NCI-H2081 (cell line): ENCODE measurements around the gene CALHM3.

Source experiments
- DNase-seq, 2 experiments: peaks; one replicate each; lab custom pipeline; 2025; lab: John Stamatoyannopoulos, UW

The CALHM3 gene

GRCh38 chr10:103474077-103474476, 5.0 kb downstream of the CALHM3 start:
- no peak for DNase-seq

GRCh38 chr10:103473261-103473671, 5.8 kb downstream of the CALHM3 start:
- no peak for DNase-seq

GRCh38 chr10:103472005-103472404, 7.0 kb downstream of the CALHM3 start:
- DNase-seq = no peak

DNA sequence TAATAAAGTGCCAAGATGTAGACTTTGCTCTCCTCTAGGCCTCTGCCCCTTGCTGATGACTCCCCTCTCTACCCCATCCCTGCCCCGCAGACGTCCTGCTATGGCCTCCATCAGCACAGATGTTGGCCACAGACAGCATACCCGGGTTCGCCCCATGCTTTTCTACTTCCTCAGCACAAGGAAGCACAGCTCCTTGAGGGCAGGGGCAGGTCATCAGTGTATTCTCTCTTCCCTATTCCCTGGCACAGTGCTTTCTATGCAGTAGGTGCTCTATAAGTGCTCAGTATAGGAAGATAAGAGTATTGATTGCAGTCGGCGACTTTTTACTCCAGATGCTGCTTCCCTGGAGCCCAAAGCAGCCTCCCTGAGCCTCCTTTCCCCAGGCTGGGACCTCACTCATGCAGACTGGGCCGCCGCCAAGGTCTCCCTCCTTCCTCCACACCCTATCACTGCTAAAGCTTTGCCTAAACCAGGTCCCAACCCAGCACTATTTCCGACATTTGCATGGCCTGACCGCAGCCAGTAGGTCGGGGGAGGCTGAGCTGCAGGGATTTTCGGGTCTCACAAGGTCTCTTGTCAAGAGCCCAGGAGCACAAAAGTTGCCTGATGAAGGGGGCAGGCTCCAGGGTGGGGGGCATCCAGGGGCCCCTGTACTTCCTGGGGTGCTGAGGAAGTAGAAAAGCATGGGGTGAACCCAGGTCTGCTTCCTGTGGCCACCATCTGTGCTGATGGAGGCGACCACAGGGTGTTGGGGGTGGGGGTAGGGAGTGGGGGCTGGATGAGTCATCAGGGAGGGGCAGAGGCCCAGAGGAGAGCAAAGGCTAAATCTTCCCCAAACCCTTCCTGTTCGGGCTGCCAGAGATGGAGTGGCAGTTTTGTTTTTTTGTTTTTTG, 8.0 kb downstream of the CALHM3 start:
- DNase-seq = no peak

DNA sequence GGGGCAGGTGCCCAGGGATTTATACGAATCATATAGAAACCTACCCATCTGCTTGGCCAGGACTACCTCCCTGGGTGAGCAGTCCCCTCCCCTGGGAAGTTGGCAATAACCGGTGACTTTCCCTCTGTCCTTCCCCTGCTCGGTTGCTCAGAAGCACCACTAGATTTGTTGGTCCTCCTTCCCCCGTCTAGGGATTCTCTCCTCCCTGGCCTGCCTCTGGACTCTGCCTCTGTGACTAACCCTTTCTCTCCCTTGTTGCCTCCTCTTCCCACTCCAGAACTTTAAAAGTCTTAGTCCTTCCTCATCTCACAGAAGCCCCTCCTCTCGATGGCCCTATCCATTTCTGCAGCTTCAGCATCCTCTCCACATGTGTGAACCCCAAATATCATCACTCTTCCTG, 9.8 kb downstream of the CALHM3 start:
- no peak for DNase-seq

DNA sequence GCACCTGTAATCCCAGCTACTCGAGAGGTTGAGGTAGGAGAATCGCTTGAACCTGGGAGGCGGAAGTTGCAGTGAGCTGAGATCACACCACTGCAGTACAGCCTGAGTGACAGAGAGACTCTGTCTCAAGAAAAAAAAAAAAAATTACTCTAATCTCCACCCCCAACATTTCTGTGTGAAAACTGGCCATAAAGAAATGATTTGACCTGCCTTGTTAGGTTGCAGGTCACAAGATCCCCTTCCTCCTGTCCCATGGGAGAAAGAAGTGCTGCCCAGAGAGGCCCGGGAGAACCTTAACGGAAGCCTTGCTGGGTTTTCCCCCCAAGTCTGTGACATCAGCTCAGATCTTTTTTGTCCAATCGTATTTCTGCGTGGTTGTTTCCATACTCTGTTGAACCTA, 11.6 kb downstream of the CALHM3 start:
- no peak for DNase-seq

DNA sequence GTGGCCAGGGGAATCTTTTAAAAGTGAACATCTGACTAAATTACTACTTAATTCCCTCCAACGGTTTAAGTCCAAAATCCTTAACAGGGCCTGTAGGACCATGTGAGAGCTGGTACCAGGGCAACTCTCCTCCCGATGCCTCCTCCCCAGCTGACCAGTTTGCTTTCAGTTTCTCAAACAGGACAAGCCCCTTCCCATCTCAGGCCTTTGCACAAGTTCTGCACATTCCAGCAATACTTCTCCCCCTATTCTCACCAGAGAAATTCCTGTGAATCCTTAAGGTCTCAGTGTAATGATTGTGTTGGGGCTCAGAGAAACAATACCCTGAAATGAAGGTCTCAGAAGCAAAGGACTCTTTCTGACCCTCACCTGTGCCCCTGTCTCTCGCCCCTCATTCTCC, 12.3 kb downstream of the CALHM3 start:
- DNase-seq = no peak

DNA sequence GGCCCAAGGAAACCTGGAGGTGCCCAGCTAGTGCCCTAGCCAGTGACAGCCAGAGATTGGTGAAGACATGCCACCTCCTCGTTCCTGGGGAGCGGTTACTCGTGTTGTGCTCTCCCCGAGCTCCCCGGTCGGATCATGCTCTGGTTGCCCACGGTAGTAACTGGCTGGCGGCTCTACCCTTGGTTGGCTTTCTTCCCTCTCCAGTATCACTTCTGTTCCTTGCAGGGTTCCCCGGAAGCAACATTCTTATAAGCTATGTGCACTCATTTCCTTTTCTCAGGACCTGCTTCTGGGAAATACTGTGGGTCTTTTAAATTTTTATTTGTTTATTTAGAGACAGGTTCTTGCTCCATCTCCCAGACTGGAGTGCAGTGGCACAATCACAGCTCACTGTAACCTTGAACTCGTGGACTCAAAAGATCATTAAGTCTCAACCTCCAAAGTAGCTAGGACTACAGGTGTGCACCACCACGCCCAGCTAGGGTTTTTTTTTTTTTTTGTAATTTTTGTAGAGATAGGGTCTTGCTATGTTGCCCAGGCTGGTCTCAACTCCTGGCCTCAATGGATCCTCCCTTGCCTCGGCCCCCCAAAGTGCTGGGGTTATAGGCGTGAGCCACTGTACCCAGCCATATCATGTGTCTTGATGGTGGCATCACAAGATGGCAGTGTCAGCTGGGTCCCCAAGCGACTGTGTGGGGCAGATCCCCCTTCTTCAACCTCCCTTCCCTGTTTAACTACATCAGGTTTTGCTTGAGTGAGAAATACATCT, 13.4 kb downstream of the CALHM3 start:
- no peak for DNase-seq

DNA sequence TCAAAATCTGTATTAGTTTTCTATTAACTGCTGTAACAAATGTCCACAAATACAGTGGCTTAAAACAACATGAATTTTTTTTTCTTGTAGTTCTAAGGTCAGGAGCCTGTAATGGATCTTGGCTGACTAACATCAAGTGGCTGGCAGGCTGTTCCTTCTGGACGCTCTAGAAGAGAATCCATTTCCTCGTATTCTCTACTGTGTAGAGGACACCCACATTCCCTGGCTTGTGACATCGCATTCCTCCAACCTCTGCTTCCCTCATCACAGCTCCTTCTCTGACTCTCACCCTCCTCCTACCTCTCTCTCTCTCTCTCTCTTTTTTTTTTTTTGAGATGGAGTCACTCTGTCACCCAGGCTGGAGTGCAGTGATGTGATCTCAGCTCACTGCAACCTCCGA, 15.5 kb downstream of the CALHM3 start:
- DNase-seq = no peak

DNA sequence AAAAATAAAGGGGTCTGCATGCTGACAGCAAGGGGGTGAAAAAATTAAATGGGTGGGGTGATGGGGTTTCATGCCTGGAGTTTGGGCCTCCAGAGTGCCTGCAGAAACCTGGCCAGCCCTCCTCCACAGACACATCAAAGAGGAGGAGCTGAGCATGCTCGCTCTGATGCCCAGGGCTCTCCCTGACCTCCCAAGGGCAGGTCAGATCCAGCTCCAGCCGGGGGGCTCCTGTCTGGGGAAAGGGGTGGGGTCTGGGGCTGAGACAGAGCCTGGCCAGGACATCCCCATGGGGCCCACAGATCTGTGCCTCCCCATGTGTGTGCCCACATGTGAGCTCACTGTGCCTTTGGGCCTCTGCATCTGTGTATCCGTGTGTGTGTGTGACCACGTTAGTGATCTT, 19.4 kb downstream of the CALHM3 start:
- DNase-seq = no peak

GRCh38 chr10:103458720-103459119, 20.3 kb downstream of the CALHM3 start, which contains the start of gene CALHM1:
Gene CALHM1, minus strand, starts transcription at chr10:103458900. Its CDS starts 149 bp downstream, at chr10:103458751.
- no peak for DNase-seq

GRCh38 chr10:103457896-103458583, 21.0 kb downstream of the CALHM3 start:
- DNase-seq = no peak

GRCh38 chr10:103457176-103457712, 21.8 kb downstream of the CALHM3 start:
- DNase-seq = no peak

DNA sequence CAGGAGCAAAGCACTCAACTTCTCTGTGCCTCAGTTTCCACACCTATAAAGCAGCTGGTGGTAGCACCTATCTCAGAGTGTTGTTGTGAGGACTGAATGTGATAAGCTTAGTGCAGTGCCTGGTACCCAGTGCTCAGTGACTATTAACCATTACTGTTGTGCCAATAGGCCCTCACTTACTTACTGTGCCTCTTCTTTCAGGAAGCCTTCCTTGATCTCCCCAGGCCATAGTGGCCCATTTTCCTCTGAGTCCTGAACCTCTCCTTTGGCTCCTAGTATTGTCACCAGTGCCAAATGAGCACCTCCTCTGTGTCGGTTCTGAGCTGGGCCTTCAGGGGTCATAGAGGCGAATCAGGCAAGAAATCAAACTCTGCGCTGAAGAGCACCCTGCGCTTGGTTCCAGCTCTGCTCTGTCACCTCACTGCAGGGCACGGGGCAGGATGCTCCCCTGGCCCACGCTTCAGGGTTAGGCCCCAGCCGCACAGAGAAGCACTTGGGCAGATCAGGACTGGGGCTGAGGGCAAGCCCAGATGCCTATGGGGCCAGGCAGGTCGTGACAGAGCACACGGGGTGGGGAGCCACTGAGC, 22.9 kb downstream of the CALHM3 start:
- DNase-seq = no peak

GRCh38 chr10:103455235-103455634, 23.8 kb downstream of the CALHM3 start:
- no peak for DNase-seq

GRCh38 chr10:103454026-103454425, 25.0 kb downstream of the CALHM3 start:
- DNase-seq = no peak

DNA sequence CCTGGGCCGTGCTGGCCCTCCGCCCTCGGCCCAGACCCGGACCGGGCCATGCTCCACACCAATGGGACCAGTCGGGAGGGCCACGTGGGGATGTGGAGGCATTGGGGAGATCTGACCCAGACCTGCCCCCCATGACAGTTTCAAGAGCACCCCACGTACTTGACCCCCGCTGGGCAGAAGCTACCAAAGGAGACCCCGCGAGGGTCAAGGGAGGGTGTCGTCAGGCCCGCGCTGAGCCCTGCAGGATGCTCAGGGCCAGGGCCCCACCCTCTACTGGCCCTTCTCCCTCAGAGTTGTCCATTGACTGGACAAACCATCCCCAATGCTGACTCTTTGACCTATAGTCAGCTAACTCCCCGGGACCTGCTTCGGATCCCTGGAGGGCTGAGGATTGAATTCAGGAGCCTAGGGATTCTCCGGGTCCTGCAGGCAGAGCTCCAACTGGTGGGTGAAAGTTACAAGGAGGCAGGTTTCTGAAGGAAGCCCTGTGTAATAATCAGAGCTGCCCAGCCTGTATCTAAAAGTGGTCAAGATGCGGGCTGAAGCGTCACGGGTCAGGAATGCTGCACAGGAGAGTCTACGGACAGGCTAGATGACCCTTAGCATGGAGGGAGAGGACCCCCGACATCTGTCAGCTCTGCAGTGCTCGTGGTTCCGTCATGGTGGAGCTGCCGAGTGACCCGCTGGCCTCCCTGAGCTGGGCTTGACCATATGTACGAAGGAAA, 26.4 kb downstream of the CALHM3 start:
- no peak for DNase-seq

DNA sequence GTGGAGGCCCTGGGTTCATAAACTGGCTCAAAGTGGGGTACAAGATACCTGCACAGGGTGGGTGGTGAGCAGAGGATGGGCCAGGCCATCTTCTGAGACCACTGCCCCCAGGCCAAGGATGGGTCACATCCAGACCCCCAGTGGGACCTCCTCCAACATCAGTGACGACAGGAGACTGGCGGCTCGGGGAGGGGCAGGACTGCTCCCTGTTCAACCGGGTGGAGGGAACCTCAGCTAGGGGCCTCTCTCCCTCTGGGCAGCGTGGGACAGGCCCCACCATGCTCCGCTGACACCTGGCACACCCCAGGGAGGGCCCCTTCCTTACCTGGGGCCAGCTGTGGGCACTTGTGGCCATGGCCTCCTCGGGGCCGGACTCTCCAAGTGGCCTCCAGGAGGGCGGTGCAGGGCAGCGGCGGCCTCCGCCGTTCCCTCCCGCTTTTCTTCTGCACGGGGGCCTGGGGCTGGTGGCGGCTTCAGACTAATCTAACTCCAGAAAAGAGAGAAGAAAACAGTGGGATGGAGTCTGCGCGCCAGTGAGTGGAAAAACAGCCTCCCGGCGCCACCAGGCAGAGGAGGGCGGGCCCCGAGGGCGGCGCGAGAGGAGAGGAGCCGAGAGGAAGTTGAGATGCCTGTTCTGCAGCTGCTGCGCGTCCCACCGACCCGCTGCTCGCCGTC, 27.1 kb downstream of the CALHM3 start, which contains the start of gene CALHM2:
Gene CALHM2 (minus strand): TSS at position 540 of the 675 bp plus-strand sequence. CDS start 2,429 bp downstream, outside the sequence.
- peak; percentile 25 to 42 for DNase-seq

- DNase-seq = peak in 1 of 2 experiments; percentile 15
Measured at GRCh38 chr10:103451091-103451813, 27.8 kb downstream of the CALHM3 start.
